Ascending aorta (tissue), 2 donors: ENCODE measurements around the gene PKM. TPM values are rescaled to one million over a fixed set of nuclear protein-coding genes. Genes with fewer than 3 reads are reported as not detected.

Source experiments
- DNase-seq, 2 donors: peaks; one replicate each; pipeline ENCODE4 v3.0.0-alpha.2; 2019; ENCODE audit warnings: low spot score in 2 of 2
- H3K27ac ChIP-seq, 2 donors: fragments of 200-600 bp; sonication (generic); one replicate each; pipeline ENCODE4 v1.5.1; 2016 to 2017; ENCODE audit warnings: mild to moderate bottlenecking in 1 of 2
- H3K27me3 ChIP-seq: fragments of 200-600 bp; sonication (generic); one replicate; pipeline ENCODE4 v1.5.1; 2017
- H3K36me3 ChIP-seq, 2 donors: fragments of 200-600 bp; sonication (generic); one replicate each; pipeline ENCODE4 v1.5.1; 2016
- H3K4me1 ChIP-seq, 2 donors: fragments of 200-600 bp; sonication (generic); one replicate each; pipeline ENCODE4 v1.5.1; 2016 to 2017; ENCODE audit warnings: mild to moderate bottlenecking in 1 of 2
- H3K4me3 ChIP-seq, 2 donors: fragments of 200-600 bp; sonication (generic); one replicate each; pipeline ENCODE4 v1.5.1; 2016 to 2017; ENCODE audit warnings: mild to moderate bottlenecking in 1 of 2
- H3K9me3 ChIP-seq, 2 donors: fragments of 200-600 bp; sonication (generic); one replicate each; pipeline ENCODE4 v1.5.1; 2016
- CTCF ChIP-seq, 3 experiments: fragments of 200-600 bp in 2 of 3; fragments of 450-650 bp in 1 of 3; sonication (generic) in 2 of 3; IDR thresholded peaks; one replicate each; pipeline ENCODE4 v1.5.1; 2016 to 2019; ENCODE audit warnings: antibody characterized with exemption in 3 of 3, mild to moderate bottlenecking in 1 of 3, moderate library complexity in 1 of 3
- intact Hi-C: fragments of 100-400 bp; cut with DNase I; formaldehyde crosslinking; loops from one replicate; pipeline ENCODE4 v1.15.1; 2023
- total RNA-seq: library from RNA; depleted of rRNA; stranded (reverse); fragments of >200 nt; gene quantifications from one replicate; pipeline ENCODE4 v1.1.0, GENCODE V29; 2016

The PKM gene
- total RNA-seq, 1 donor from 2014 or later = 313 TPM

GRCh38 chr15:72199721-72200212 is 31.2 kb downstream of the PKM start:
- Histone ChIP-seq H3K9me3 (no peaks in the 10 kb centered on the region), H3K27ac (peak overlapping the region in 1 of 2 donors; percentile 4), H3K27me3 (no peaks in the 10 kb centered on the region), H3K4me1 (peaks cover 6 to 7% of the 10 kb centered on the region in 2 donors), H3K36me3 (peaks cover 49 to 60% of the 10 kb centered on the region in 2 donors), H3K4me3 (no peak overlapping the region)
- peak; percentile 86 to 95 (median 90) for TF ChIP-seq CTCF (IDR thresholded peaks at IDR 0.05)
- peak; percentile 28 to 88 for DNase-seq
- intact Hi-C loops = loop anchor here (1.0 to 2.0 kb wide), 3 partner anchors 31 to 87 kb away; partner anchors contain the start of genes PARP6 and PKM

GRCh38 chr15:72199205-72199515 is 31.8 kb downstream of the PKM start:
- Histone ChIP-seq H3K4me3 (no peak overlapping the region), H3K27ac (no peak overlapping the region), H3K27me3 (no peaks in the 10 kb centered on the region), H3K9me3 (no peaks in the 10 kb centered on the region), H3K4me1 (peaks cover 6 to 7% of the 10 kb centered on the region in 2 donors), H3K36me3 (peaks cover 46 to 55% of the 10 kb centered on the region in 2 donors)
- no peak for TF ChIP-seq CTCF (IDR thresholded peaks at IDR 0.05)
- DNase-seq = no peak
- intact Hi-C loops = loop anchor here (1.0 to 2.0 kb wide), 3 partner anchors 32 to 87 kb away; partner anchors contain the start of genes PARP6 and PKM

GRCh38 chr15:72198356-72199204 is 32.4 kb downstream of the PKM start:
- TF ChIP-seq CTCF (IDR thresholded peaks at IDR 0.05) = no peak
- intact Hi-C loops = loop anchor here (1.0 to 2.0 kb wide), 3 partner anchors 32 to 88 kb away; partner anchors contain the start of genes PARP6 and PKM
- Histone ChIP-seq H3K4me3 (no peak overlapping the region), H3K27me3 (no peaks in the 10 kb centered on the region), H3K36me3 (peaks cover 44 to 51% of the 10 kb centered on the region in 2 donors), H3K4me1 (peaks cover 4 to 6% of the 10 kb centered on the region in 2 donors), H3K9me3 (no peaks in the 10 kb centered on the region), H3K27ac (no peak overlapping the region)
- no peak for DNase-seq

- Histone ChIP-seq H3K27ac (no peak within 1 kb of the TSS), H3K4me1 (peaks cover 0 to 6% of the 10 kb centered on the region in 2 donors), H3K36me3 (peaks cover 41 to 42% of the 10 kb centered on the region in 2 donors), H3K27me3 (no peaks in the 10 kb centered on the region), H3K4me3 (peak within 1 kb of the TSS; percentile 57 to 76), H3K9me3 (no peaks in the 10 kb centered on the region)
- TF ChIP-seq CTCF (IDR thresholded peaks at IDR 0.05) = no peak
- intact Hi-C loops = loop anchor here (2.0 kb wide), 1 partner anchor 33 kb away; the partner anchor contains the start of gene PKM
- DNase-seq = no peak
Observed at GRCh38 chr15:72197460-72198355, 33.3 kb downstream of the PKM start, which contains the start of gene GRAMD2A. Gene GRAMD2A (minus strand): TSS chr15:72197787.

GRCh38 chr15:72197041-72197459 is 33.9 kb downstream of the PKM start:
- Histone ChIP-seq H3K9me3 (no peaks in the 10 kb centered on the region), H3K4me1 (peaks cover 0 to 6% of the 10 kb centered on the region in 2 donors), H3K36me3 (peaks cover 34 to 36% of the 10 kb centered on the region in 2 donors), H3K27me3 (no peaks in the 10 kb centered on the region), H3K4me3 (peak overlapping the region; percentile 57 to 76), H3K27ac (no peak overlapping the region)
- TF ChIP-seq CTCF (IDR thresholded peaks at IDR 0.05) = no peak
- intact Hi-C loops = no loop called here
- no peak for DNase-seq
